Uterus (tissue), 4 donors: ENCODE results near the gene RASAL2. TPM values are rescaled to one million over a fixed set of nuclear protein-coding genes. Genes with fewer than 3 reads are reported as not detected.

Source experiments
- DNase-seq, 2 donors: peaks; one replicate each; pipeline ENCODE4 v3.0.0-alpha.2; 2019 to 2020
- H3K27ac ChIP-seq, 2 donors: fragments of 200-600 bp; sonication (generic); 1 replicate in 1 of 2; 2 replicates in 1 of 2; pipeline ENCODE4 v1.5.1; 2016 to 2018
- H3K27me3 ChIP-seq, 2 donors: fragments of 200-600 bp; sonication (generic); one replicate each; pipeline ENCODE4 v1.5.1; 2018 to 2019; ENCODE audit warnings: control low read depth in 1 of 2
- H3K36me3 ChIP-seq, 2 donors: fragments of 200-600 bp; sonication (generic); one replicate each; pipeline ENCODE4 v1.5.1; 2019; ENCODE audit warnings: control low read depth in 1 of 2
- H3K4me1 ChIP-seq, 2 donors: fragments of 200-600 bp; sonication (generic); one replicate each; pipeline ENCODE4 v1.5.1; 2018 to 2019; ENCODE audit warnings: control low read depth in 1 of 2
- H3K4me3 ChIP-seq, 2 donors: fragments of 200-600 bp; sonication (generic); 1 replicate in 1 of 2; 2 replicates in 1 of 2; pipeline ENCODE4 v1.5.1; 2018 to 2019; ENCODE audit warnings: mild to moderate bottlenecking in 1 of 2
- H3K9me3 ChIP-seq, 2 donors: fragments of 200-600 bp; sonication (generic); one replicate each; pipeline ENCODE4 v1.5.1; 2019; ENCODE audit warnings: control low read depth in 1 of 2
- POLR2A ChIP-seq, 2 donors: fragments of 450-650 bp; IDR thresholded peaks; one replicate each; pipeline ENCODE4 v1.6.1; 2016; ENCODE audit warnings: antibody characterized with exemption in 2 of 2, mild to moderate bottlenecking in 1 of 2, moderate library complexity in 1 of 2
- intact Hi-C: fragments of 100-400 bp; cut with DNase I; formaldehyde crosslinking; loops from one replicate; pipeline ENCODE4 v1.15.1; 2023; ENCODE audit warnings: low total_unique reads
- total RNA-seq, 4 donors: library from RNA; depleted of rRNA in 3 of 4; stranded (reverse); fragments of >200 nt in 3 of 4; gene quantifications; one replicate each; pipeline versions ENCODE4 v1.1.0 to v1.2.4, GENCODE V29; 2014 to 2023
- TF ChIP-seq, protein P1 (sequence below), 4 experiments: fragments of 200-600 bp in 2 of 4; fragments of 450-650 bp in 2 of 4; sonication (generic) in 2 of 4; IDR thresholded peaks; one replicate each; pipeline ENCODE4 v1.5.1; 2016 to 2019; ENCODE audit warnings: antibody characterized with exemption in 4 of 4, mild to moderate bottlenecking in 2 of 4, moderate library complexity in 1 of 4
- donor health status: DM: yes; HTN: yes; CAD: no.

RASAL2 gene
- total RNA-seq, 4 donors from 2014 or later: 10.0 to 42.5 (median 29.8) TPM

DNA sequence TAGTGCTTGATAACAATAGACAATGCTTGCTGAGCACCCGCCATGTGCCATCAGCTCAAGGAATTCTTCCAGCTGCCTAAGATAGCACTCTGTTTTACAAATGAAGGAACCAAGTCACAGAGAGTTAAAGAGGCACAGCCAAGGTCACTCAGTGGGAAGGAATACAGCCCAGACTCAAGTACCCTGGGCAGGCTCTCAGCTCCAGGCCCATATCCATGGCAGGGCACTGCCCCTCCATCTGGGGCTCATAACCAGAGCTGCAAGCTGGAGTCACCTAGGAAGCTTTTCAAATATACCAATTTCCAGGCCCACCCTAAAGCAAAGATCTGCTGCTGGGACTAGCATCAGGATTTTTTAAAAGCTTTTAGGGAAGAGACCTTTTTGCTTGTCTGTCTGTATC lies 401.3 kb downstream of the RASAL2 start:
- Histone ChIP-seq H3K9me3 (no peaks in the 10 kb centered on the region), H3K36me3 (no peaks in the 10 kb centered on the region), H3K4me3 (no peak overlapping the region), H3K27me3 (no peaks in the 10 kb centered on the region), H3K27ac (no peak overlapping the region), H3K4me1 (no peaks in the 10 kb centered on the region)
- intact Hi-C loops: no loop called here
- no peak for TF ChIP-seq POLR2A (IDR thresholded peaks at IDR 0.05)
- TF ChIP-seq, protein P1, sequence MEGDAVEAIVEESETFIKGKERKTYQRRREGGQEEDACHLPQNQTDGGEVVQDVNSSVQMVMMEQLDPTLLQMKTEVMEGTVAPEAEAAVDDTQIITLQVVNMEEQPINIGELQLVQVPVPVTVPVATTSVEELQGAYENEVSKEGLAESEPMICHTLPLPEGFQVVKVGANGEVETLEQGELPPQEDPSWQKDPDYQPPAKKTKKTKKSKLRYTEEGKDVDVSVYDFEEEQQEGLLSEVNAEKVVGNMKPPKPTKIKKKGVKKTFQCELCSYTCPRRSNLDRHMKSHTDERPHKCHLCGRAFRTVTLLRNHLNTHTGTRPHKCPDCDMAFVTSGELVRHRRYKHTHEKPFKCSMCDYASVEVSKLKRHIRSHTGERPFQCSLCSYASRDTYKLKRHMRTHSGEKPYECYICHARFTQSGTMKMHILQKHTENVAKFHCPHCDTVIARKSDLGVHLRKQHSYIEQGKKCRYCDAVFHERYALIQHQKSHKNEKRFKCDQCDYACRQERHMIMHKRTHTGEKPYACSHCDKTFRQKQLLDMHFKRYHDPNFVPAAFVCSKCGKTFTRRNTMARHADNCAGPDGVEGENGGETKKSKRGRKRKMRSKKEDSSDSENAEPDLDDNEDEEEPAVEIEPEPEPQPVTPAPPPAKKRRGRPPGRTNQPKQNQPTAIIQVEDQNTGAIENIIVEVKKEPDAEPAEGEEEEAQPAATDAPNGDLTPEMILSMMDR (IDR thresholded peaks at IDR 0.05): no peak
- DNase-seq: no peak

DNA sequence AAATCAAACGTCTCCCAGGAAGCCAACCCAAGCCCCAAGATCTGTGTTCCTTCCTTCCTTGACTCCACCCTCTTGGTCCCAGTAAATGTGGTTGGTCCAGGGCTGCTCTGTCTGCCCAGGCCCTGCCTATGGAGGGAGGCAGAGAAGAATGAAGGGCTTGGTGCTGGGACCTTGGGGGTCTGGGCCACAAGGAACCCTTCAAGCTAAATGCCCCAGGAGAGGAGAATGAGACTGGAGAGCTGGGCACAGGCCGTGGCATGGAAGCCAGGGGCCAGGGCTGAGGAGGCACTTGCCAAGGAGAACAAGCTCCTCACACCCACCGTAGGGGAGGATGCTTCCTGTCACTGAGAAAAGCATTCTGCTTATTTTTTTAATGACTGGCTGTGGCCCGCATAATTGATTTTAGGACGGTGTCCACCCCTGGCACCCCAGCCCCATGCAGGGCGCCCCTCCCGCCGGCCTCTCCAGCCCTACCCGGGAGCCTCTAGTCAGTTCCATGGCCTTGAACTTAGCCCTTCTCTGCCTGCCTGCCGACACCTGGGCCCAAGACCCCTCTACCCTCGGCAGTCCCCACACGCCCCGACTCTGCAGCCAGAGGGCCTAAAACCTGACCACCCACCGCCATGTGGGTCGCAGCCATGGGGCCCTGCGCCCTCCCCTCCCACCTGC lies 402.0 kb downstream of the RASAL2 start:
- H3K36me3 ChIP-seq: no peaks in the 10 kb centered on the region
- H3K9me3 ChIP-seq: no peaks in the 10 kb centered on the region
- no peaks in the 10 kb centered on the region for H3K27me3 ChIP-seq
- intact Hi-C loops: no loop called here
- no peaks in the 10 kb centered on the region for H3K4me1 ChIP-seq
- TF ChIP-seq, protein P1 (IDR thresholded peaks at IDR 0.05): no peak
- no peak for TF ChIP-seq POLR2A (IDR thresholded peaks at IDR 0.05)
- no peak for DNase-seq
- no peak overlapping the region for H3K4me3 ChIP-seq
- no peak overlapping the region for H3K27ac ChIP-seq

DNA sequence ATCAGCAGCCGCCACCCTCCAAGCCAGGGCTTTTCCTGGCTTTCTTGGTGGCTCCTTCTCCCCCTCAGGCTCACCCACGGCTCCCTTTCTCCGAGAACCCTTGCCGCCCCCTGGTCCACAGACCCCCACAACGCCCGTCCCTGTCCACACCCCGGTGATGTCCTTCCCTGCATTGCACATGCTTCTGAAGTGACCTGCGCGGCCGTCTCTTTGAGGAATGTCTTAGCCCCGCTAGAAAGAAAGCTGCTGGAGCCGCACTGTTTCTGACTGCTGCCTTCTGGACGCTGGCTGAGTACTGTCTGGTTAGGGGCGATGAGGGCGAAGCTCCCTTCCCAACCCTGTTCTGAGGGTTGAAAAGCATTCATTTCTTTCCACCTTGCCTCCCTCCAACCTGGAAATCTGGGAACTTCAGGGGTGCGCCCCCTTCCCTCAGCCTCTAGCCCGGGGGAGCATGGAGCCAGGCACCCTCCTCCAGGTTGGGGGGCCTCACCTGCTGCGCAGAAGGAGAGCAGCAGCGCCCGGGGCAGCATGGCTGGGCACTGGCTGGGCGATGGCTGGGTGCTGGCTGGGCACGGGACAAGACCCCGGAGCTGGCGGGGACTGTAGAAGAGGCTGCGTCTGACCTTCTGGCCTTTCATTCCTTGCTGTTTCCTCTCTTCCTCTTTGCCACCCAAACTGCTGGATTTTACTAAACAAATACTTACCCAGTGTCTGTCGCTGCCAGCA lies 402.7 kb downstream of the RASAL2 start, which contains the start of gene CLEC20A:
Gene CLEC20A, minus strand, starts transcription at position 555 of the 726 bp plus-strand sequence. Its CDS starts 25 bp downstream, at position 530.
- intact Hi-C loops: no loop called here
- TF ChIP-seq POLR2A (IDR thresholded peaks at IDR 0.05): no peak
- TF ChIP-seq, protein P1 (IDR thresholded peaks at IDR 0.05): no peak
- Histone ChIP-seq H3K27ac (no peak within 1 kb of the TSS), H3K36me3 (no peaks in the 10 kb centered on the region), H3K9me3 (no peaks in the 10 kb centered on the region), H3K4me1 (no peaks in the 10 kb centered on the region), H3K4me3 (no peak within 1 kb of the TSS), H3K27me3 (no peaks in the 10 kb centered on the region)
- no peak for DNase-seq

DNA sequence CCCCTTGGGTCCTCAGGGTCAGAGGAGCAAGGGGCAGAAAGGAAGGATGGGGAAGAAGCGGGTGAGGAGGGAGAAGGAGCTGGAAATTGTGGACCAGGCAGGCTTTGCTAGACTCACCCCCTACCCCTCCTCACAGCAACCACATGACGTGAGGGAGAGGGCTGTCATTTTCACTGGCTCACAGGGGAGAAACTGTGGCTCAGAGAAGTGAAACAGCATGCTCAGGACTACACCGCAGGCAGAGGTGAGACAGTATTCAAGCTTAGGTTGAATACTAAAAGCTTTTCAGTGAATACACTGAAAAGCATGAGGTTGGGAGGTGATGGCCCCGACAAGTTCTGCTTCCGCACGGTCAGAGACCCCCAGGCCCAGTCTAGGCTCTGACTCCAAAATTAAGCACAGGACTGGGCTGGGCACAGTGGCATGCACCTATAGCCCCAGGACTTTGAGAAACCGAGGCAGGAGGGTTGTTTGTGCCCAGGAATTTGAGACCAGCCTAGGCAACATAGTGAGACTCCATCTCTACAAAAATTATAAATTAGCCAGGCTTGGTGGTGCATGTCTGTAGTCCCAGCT lies 404.1 kb downstream of the RASAL2 start:
- TF ChIP-seq, protein P1 (IDR thresholded peaks at IDR 0.05): no peak
- no peak for TF ChIP-seq POLR2A (IDR thresholded peaks at IDR 0.05)
- Histone ChIP-seq H3K36me3 (no peaks in the 10 kb centered on the region), H3K9me3 (no peaks in the 10 kb centered on the region), H3K4me3 (no peak overlapping the region), H3K27me3 (no peaks in the 10 kb centered on the region), H3K27ac (no peak overlapping the region), H3K4me1 (no peaks in the 10 kb centered on the region)
- DNase-seq: no peak
- intact Hi-C loops: no loop called here
